Subcutaneous adipose tissue (tissue), 4 donors: ENCODE data around the gene PIMREG. TPM values are rescaled to one million over a fixed set of nuclear protein-coding genes. Genes with fewer than 3 reads are reported as not detected.

ENCODE experiments used
- CTCF ChIP-seq: fragments of 450-650 bp; IDR thresholded peaks from one replicate; pipeline ENCODE4 v1.5.1; 2016; ENCODE audit warnings: low read depth, mild to moderate bottlenecking, control low read depth, antibody characterized with exemption, moderate library complexity
- total RNA-seq, 4 donors: library from RNA; depleted of rRNA; stranded (reverse); fragments of >200 nt; gene quantifications; one replicate each; pipeline ENCODE4 v1.1.0, GENCODE V29; 2016

The PIMREG gene
- total RNA-seq, 4 donors from 2014 or later, result 2.4 to 2.6 TPM; not detected in 2

GRCh38 chr17:6480303-6480675 is 36.0 kb downstream of the PIMREG start:
- no peak for TF ChIP-seq CTCF

GRCh38 chr17:6482105-6482455 is 37.8 kb downstream of the PIMREG start:
- no peak for TF ChIP-seq CTCF

- TF ChIP-seq CTCF, result no peak
These were observed 39.3 kb downstream of the PIMREG start for GRCh38 chr17:6483507-6483906.

- no peak for TF ChIP-seq CTCF
These were observed 41.6 kb downstream of the PIMREG start for GRCh38 chr17:6485646-6486412.

- no peak for TF ChIP-seq CTCF
These were observed 43.2 kb downstream of the PIMREG start for GRCh38 chr17:6487251-6488007.

- TF ChIP-seq CTCF, result no peak
These were observed 43.8 kb downstream of the PIMREG start for GRCh38 chr17:6488008-6488539.

- TF ChIP-seq CTCF, result no peak
These were observed 44.8 kb downstream of the PIMREG start for GRCh38 chr17:6489016-6489550.
